Measurements from ENCODE around the gene PPEF1.

DNA sequence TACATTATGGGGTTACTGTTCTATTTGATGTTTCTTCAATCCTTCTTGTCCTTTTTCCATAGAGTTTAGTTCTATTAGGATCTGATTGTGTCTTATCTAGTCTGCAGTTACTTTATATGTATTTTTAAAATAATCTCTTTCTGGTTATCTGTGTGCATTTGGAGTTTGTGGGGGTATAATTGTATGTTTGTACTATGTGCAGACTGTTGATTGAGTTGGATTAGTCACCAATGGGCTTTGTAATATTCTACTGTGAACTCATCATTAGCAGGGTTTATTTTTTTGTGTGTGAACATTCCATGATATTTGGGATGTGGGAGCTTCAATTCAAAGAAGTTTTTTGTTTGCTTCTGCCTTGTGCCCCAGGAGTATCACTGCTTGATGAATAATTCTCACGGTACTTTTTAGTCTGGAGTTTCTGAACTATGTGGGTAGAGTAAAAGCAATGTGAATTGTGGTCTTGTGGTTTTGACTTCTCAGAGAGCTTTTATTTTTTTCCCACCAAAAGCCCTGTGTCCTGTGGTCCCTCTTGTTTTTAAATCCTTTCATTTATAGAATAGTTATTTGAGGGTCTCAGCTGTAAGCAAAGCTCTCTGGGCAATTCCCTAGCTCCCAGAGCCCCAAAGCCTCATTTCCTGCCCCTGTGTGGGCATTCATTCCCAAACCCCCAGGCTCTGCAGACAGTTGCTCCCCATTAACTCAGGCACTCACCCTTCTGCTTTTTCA, 148.6 kb downstream of the PPEF1 start:
- TF ChIP-seq, protein P1, sequence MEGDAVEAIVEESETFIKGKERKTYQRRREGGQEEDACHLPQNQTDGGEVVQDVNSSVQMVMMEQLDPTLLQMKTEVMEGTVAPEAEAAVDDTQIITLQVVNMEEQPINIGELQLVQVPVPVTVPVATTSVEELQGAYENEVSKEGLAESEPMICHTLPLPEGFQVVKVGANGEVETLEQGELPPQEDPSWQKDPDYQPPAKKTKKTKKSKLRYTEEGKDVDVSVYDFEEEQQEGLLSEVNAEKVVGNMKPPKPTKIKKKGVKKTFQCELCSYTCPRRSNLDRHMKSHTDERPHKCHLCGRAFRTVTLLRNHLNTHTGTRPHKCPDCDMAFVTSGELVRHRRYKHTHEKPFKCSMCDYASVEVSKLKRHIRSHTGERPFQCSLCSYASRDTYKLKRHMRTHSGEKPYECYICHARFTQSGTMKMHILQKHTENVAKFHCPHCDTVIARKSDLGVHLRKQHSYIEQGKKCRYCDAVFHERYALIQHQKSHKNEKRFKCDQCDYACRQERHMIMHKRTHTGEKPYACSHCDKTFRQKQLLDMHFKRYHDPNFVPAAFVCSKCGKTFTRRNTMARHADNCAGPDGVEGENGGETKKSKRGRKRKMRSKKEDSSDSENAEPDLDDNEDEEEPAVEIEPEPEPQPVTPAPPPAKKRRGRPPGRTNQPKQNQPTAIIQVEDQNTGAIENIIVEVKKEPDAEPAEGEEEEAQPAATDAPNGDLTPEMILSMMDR (IDR thresholded peaks at IDR 0.05): no peak
- no peak for TF ChIP-seq POLR2A (IDR thresholded peaks at IDR 0.05)
